Gastrocnemius medialis (tissue), 4 donors: ENCODE measurements around the gene TBL1XR1. TPM values are rescaled to one million over a fixed set of nuclear protein-coding genes. Genes with fewer than 3 reads are reported as not detected.

Experiments
- ATAC-seq, 2 donors: fragments of 150-250 bp; one replicate each; pipeline ENCODE4 v1.9.1; 2016
- DNase-seq, 2 donors: peaks; one replicate each; pipeline ENCODE4 v3.0.0-alpha.2; 2019
- H3K27ac ChIP-seq, 4 donors: fragments of 200-600 bp; sonication (generic); 1 replicate in 1 of 4; 2 replicates in 3 of 4; pipeline ENCODE4 v1.5.1; 2016 to 2018; ENCODE audit warnings: mild to moderate bottlenecking in 2 of 4, moderate library complexity in 1 of 4
- H3K27me3 ChIP-seq, 3 donors: fragments of 200-600 bp; sonication (generic) in 2 of 3; 1 replicate in 1 of 3; 2 replicates in 2 of 3; pipeline versions ENCODE4 v1.5.1 to v1.6.0; 2016 to 2019; ENCODE audit warnings: mild to moderate bottlenecking in 1 of 3, moderate library complexity in 1 of 3
- H3K36me3 ChIP-seq, 2 donors: fragments of 200-600 bp; sonication (generic) in 1 of 2; one replicate each; pipeline ENCODE4 v1.5.1; 2017 to 2018
- H3K4me1 ChIP-seq, 2 donors: fragments of 200-600 bp; sonication (generic) in 1 of 2; one replicate each; pipeline ENCODE4 v1.5.1; 2016 to 2017; ENCODE audit warnings: mild to moderate bottlenecking in 2 of 2
- H3K4me3 ChIP-seq, 4 donors: fragments of 200-600 bp; sonication (generic) in 3 of 4; 1 replicate in 1 of 4; 2 replicates in 3 of 4; pipeline ENCODE4 v1.5.1; 2016 to 2019; ENCODE audit warnings: mild to moderate bottlenecking in 2 of 4
- H3K9me3 ChIP-seq, 3 donors: fragments of 200-600 bp; sonication (generic) in 2 of 3; 1 replicate in 1 of 3; 2 replicates in 2 of 3; pipeline ENCODE4 v1.5.1; 2016 to 2019
- CTCF ChIP-seq, 5 experiments: fragments of 450-650 bp in 3 of 5; fragments of 200-600 bp in 2 of 5; sonication (generic) in 2 of 5; IDR thresholded peaks in 4 of 5; conservative IDR thresholded peaks in 1 of 5; 1 replicate in 4 of 5; 2 replicates in 1 of 5; pipeline ENCODE4 v1.5.1; 2016 to 2019; ENCODE audit warnings: antibody characterized with exemption in 5 of 5, mild to moderate bottlenecking in 3 of 5, moderate library complexity in 3 of 5
- POLR2A ChIP-seq, 2 donors: fragments of 450-650 bp; IDR thresholded peaks; one replicate each; pipeline ENCODE4 v1.6.1; 2017; ENCODE audit warnings: antibody characterized with exemption in 2 of 2, mild to moderate bottlenecking in 2 of 2, moderate library complexity in 2 of 2
- in situ Hi-C, 4 donors: fragments of 200-750 bp; cut with MboI; loops; one replicate each; pipeline versions ENCODE4 v1.15.0 to v1.8.0; 2017; ENCODE audit warnings: low sequenced_read_pairs in 4 of 4
- intact Hi-C: fragments of 100-400 bp; cut with DNase I; formaldehyde crosslinking; loops from one replicate; pipeline ENCODE4 v1.15.1; 2023; ENCODE audit warnings: low total_unique reads
- total RNA-seq, 4 donors: library from RNA; depleted of rRNA; stranded (reverse); fragments of >200 nt; gene quantifications; one replicate each; pipeline versions ENCODE4 v1.1.0 to v1.2.3, GENCODE V29; 2016

The TBL1XR1 gene
- total RNA-seq, 4 donors from 2014 or later: 35.9 to 77.8 (median 49.2) TPM

- H3K9me3 ChIP-seq: no peaks in the 10 kb centered on the region
- no peak overlapping the region for H3K4me3 ChIP-seq
- no peaks in the 10 kb centered on the region for H3K36me3 ChIP-seq
- intact Hi-C loops: no loop called here
- DNase-seq: no peak
- peaks cover 46 to 49% of the 10 kb centered on the region in 2 donors for H3K4me1 ChIP-seq
- H3K27me3 ChIP-seq: no peaks in the 10 kb centered on the region
- no peak for TF ChIP-seq CTCF (IDR thresholded peaks at IDR 0.05 in 4 of 5, conservative IDR thresholded peaks at IDR 0.05 in 1 of 5)
- no peak for TF ChIP-seq POLR2A (IDR thresholded peaks at IDR 0.05)
- ATAC-seq: no peak
- H3K27ac ChIP-seq: no peak overlapping the region
- in situ Hi-C loops: no loop called here
Observed at GRCh38 chr3:177104299-177104992, 92.8 kb downstream of the TBL1XR1 start.

GRCh38 chr3:177102553-177102952 is 94.7 kb downstream of the TBL1XR1 start:
- H3K4me3 ChIP-seq: no peak overlapping the region
- no peaks in the 10 kb centered on the region for H3K9me3 ChIP-seq
- H3K27ac ChIP-seq: no peak overlapping the region
- no peaks in the 10 kb centered on the region for H3K36me3 ChIP-seq
- no peak for ATAC-seq
- no peak for TF ChIP-seq CTCF (IDR thresholded peaks at IDR 0.05 in 4 of 5, conservative IDR thresholded peaks at IDR 0.05 in 1 of 5)
- no peak for TF ChIP-seq POLR2A (IDR thresholded peaks at IDR 0.05)
- peaks cover 35 to 39% of the 10 kb centered on the region in 2 donors for H3K4me1 ChIP-seq
- H3K27me3 ChIP-seq: no peaks in the 10 kb centered on the region
- in situ Hi-C loops (no loop called here), intact Hi-C loops (no loop called here)
- DNase-seq: no peak

GRCh38 chr3:177098551-177098950 is 98.7 kb downstream of the TBL1XR1 start:
- Histone ChIP-seq H3K36me3 (no peaks in the 10 kb centered on the region), H3K27me3 (no peaks in the 10 kb centered on the region), H3K9me3 (no peaks in the 10 kb centered on the region), H3K27ac (no peak overlapping the region), H3K4me3 (no peak overlapping the region), H3K4me1 (peaks cover 5 to 16% of the 10 kb centered on the region in 2 donors)
- in situ Hi-C loops (no loop called here), intact Hi-C loops (no loop called here)
- no peak for TF ChIP-seq POLR2A (IDR thresholded peaks at IDR 0.05)
- ATAC-seq: no peak
- no peak for DNase-seq

- DNase-seq (no peak), ATAC-seq (no peak)
- Histone ChIP-seq H3K4me3 (no peak overlapping the region), H3K27ac (no peak overlapping the region), H3K27me3 (no peaks in the 10 kb centered on the region), H3K36me3 (no peaks in the 10 kb centered on the region), H3K4me1 (peaks cover 0 to 9% of the 10 kb centered on the region in 2 donors), H3K9me3 (no peaks in the 10 kb centered on the region)
- intact Hi-C loops: no loop called here
- in situ Hi-C loops: no loop called here
- TF ChIP-seq POLR2A (IDR thresholded peaks at IDR 0.05) (no peak), CTCF (IDR thresholded peaks at IDR 0.05 in 4 of 5, conservative IDR thresholded peaks at IDR 0.05 in 1 of 5) (no peak)
Observed at GRCh38 chr3:177096615-177097014, 100.7 kb downstream of the TBL1XR1 start.

GRCh38 chr3:177093966-177094365 is 103.3 kb downstream of the TBL1XR1 start:
- intact Hi-C loops (no loop called here), in situ Hi-C loops (no loop called here)
- ATAC-seq: no peak
- no peak for TF ChIP-seq POLR2A (IDR thresholded peaks at IDR 0.05)
- TF ChIP-seq CTCF (IDR thresholded peaks at IDR 0.05 in 4 of 5, conservative IDR thresholded peaks at IDR 0.05 in 1 of 5): no peak
- Histone ChIP-seq H3K9me3 (no peaks in the 10 kb centered on the region), H3K4me1 (peaks cover 0 to 18% of the 10 kb centered on the region in 2 donors), H3K27ac (no peak overlapping the region), H3K27me3 (no peaks in the 10 kb centered on the region), H3K36me3 (no peaks in the 10 kb centered on the region), H3K4me3 (no peak overlapping the region)
- DNase-seq: no peak
